H1 (cell line): ENCODE measurements around the gene LRTM2. TPM values are rescaled to one million over a fixed set of nuclear protein-coding genes. Genes with fewer than 3 reads are reported as not detected.
A peak's percentile ranks its signal among the peaks of the same experiment; 100 is the strongest.

ENCODE experiments used
- CTCF ChIA-PET: fragments of 300-600 bp; sonication (Branson Sonifier 250); formaldehyde crosslinking; loops from one replicate; lab custom pipeline; 2021; ENCODE audit not compliant: partially characterized antibody; lab: Charles Lee
- POLR2A ChIA-PET: fragments of 300-600 bp; sonication (Branson Sonifier 250); formaldehyde crosslinking; loops from one replicate; lab custom pipeline; 2021; ENCODE audit warnings: inconsistent platforms; ENCODE audit not compliant: partially characterized antibody; lab: Charles Lee
- DNase-seq, 2 experiments: peaks; one replicate each; pipeline versions ENCODE4 v3.0.0 to v3.0.0-alpha.2; 2010 to 2022; ENCODE audit warnings: low spot score in 2 of 2, low read depth in 1 of 2, mixed read lengths in 1 of 2
- FAIRE-seq: peaks from 2 replicates; lab custom pipeline; 2011; peaks lifted over from hg19 to GRCh38; lab: Jason Lieb, UNC
- H2AFZ ChIP-seq: 2 replicates; pipeline ENCODE4 v1.8.1; 2012; ENCODE audit warnings: low read length, inconsistent platforms
- H2AK5ac ChIP-seq: 2 replicates; pipeline ENCODE4 v1.6.1; 2013; ENCODE audit warnings: low read depth, low read length
- H2BK120ac ChIP-seq: replicated peaks from 2 replicates; pipeline ENCODE3; 2013; ENCODE audit warnings: low read depth, low read length, inconsistent platforms
- H2BK12ac ChIP-seq: 2 replicates; pipeline ENCODE4 v1.6.1; 2013; ENCODE audit warnings: low read depth, low read length
- H2BK15ac ChIP-seq: 2 replicates; pipeline ENCODE4 v1.6.1; 2013; ENCODE audit warnings: low read length
- H2BK20ac ChIP-seq: 2 replicates; pipeline ENCODE4 v1.6.1; 2013; ENCODE audit warnings: low read length
- H2BK5ac ChIP-seq: 2 replicates; pipeline ENCODE4 v1.6.1; 2013; ENCODE audit warnings: low read depth, low read length
- H3K14ac ChIP-seq: 2 replicates; pipeline ENCODE4 v1.6.1; 2013; ENCODE audit warnings: inconsistent platforms; ENCODE audit not compliant: insufficient read length
- H3K18ac ChIP-seq: 2 replicates; pipeline ENCODE4 v1.6.1; 2013; ENCODE audit warnings: low read length; ENCODE audit errors: extremely low read depth
- H3K23ac ChIP-seq: 2 replicates; pipeline ENCODE4 v1.6.1; 2013; ENCODE audit warnings: inconsistent platforms; ENCODE audit not compliant: insufficient read length
- H3K23me2 ChIP-seq: 2 replicates; pipeline ENCODE4 v1.6.1; 2013; ENCODE audit warnings: low read depth, low read length
- H3K27ac ChIP-seq: 2 replicates; pipeline ENCODE4 v1.6.1; 2011; ENCODE audit warnings: low read depth, low read length, inconsistent platforms
- H3K27me3 ChIP-seq, 4 experiments: replicated peaks in 1 of 4; 1 replicate in 1 of 4; 2 replicates in 3 of 4; pipeline versions ENCODE4 v1.6.1 to v1.8.1; 2011 to 2013; ENCODE audit warnings: low read length in 3 of 4, mild to moderate bottlenecking in 3 of 4, inconsistent platforms in 2 of 4, mixed read lengths in 2 of 4, moderate library complexity in 1 of 4; ENCODE audit not compliant: control insufficient read depth in 3 of 4, insufficient read depth in 3 of 4; ENCODE audit errors: extremely low read depth in 1 of 4
- H3K36me3 ChIP-seq, 4 experiments: 2 replicates each; pipeline versions ENCODE4 v1.6.1 to v1.8.1; 2011 to 2013; ENCODE audit warnings: mild to moderate bottlenecking in 4 of 4, low read length in 3 of 4, moderate library complexity in 2 of 4, control low read depth in 1 of 4, inconsistent platforms in 1 of 4; ENCODE audit not compliant: insufficient read depth in 4 of 4, control insufficient read depth in 2 of 4
- H3K4ac ChIP-seq: replicated peaks from 2 replicates; pipeline ENCODE3; 2013; ENCODE audit warnings: low read length, low read depth, mixed read lengths, inconsistent platforms; ENCODE audit not compliant: insufficient read length
- H3K4me1 ChIP-seq, 4 experiments: replicated peaks in 1 of 4; 1 replicate in 1 of 4; 2 replicates in 3 of 4; pipeline versions ENCODE4 v1.6.1 to v1.8.1; 2011 to 2013; ENCODE audit warnings: low read length in 3 of 4, inconsistent platforms in 2 of 4, mixed read lengths in 1 of 4; ENCODE audit not compliant: insufficient read depth in 4 of 4, control insufficient read depth in 3 of 4
- H3K4me2 ChIP-seq, 2 experiments: 2 replicates each; pipeline versions ENCODE4 v1.6.1 to v1.8.1; 2011 to 2013; ENCODE audit warnings: low read depth in 2 of 2, low read length in 2 of 2, control low read depth in 1 of 2, inconsistent platforms in 1 of 2, mild to moderate bottlenecking in 1 of 2; ENCODE audit not compliant: insufficient read depth in 1 of 2
- H3K4me3 ChIP-seq, 4 experiments: fragments of 200-600, 300-600 bp in 1 of 4; sonication (generic), shearing (Covaris generic), sonication (Bioruptor Twin) in 1 of 4; 2 replicates each; pipeline versions ENCODE4 v1.5.1 to v1.8.1; 2011 to 2016; ENCODE audit warnings: low read length in 4 of 4, low read depth in 3 of 4, control low read depth in 2 of 4, inconsistent platforms in 2 of 4, mild to moderate bottlenecking in 2 of 4, mixed read lengths in 1 of 4, moderate library complexity in 1 of 4; ENCODE audit not compliant: insufficient read depth in 2 of 4; ENCODE audit errors: extremely low read depth in 1 of 4
- H3K56ac ChIP-seq: replicated peaks from 2 replicates; pipeline ENCODE3; 2013; ENCODE audit warnings: low read depth, mild to moderate bottlenecking, mixed read lengths, low read length, inconsistent platforms; ENCODE audit not compliant: insufficient read length
- H3K79me1 ChIP-seq: 2 replicates; pipeline ENCODE4 v1.6.1; 2013; ENCODE audit warnings: low read depth, low read length, control low read depth
- H3K79me2 ChIP-seq, 2 experiments: 2 replicates each; pipeline versions ENCODE4 v1.6.1 to v1.8.1; 2012 to 2013; ENCODE audit warnings: low read length in 2 of 2, mild to moderate bottlenecking in 2 of 2, inconsistent platforms in 1 of 2; ENCODE audit not compliant: insufficient read depth in 2 of 2, control insufficient read depth in 1 of 2
- H3K9ac ChIP-seq, 4 experiments: replicated peaks in 1 of 4; 1 replicate in 1 of 4; 2 replicates in 3 of 4; pipeline versions ENCODE4 v1.6.1 to v1.8.1; 2011 to 2013; ENCODE audit warnings: low read depth in 3 of 4, low read length in 3 of 4, control low read depth in 2 of 4, mild to moderate bottlenecking in 2 of 4, moderate library complexity in 2 of 4, inconsistent platforms in 1 of 4; ENCODE audit errors: extremely low read depth in 1 of 4
- H3K9me3 ChIP-seq, 2 experiments: 2 replicates each; pipeline versions ENCODE4 v1.6.1 to v1.8.1; 2012 to 2013; ENCODE audit warnings: mild to moderate bottlenecking in 2 of 2, moderate library complexity in 2 of 2, control low read depth in 1 of 2, inconsistent platforms in 1 of 2, low read depth in 1 of 2, low read length in 1 of 2, mixed read lengths in 1 of 2; ENCODE audit not compliant: insufficient read depth in 2 of 2
- H4K20me1 ChIP-seq, 2 experiments: replicated peaks in 1 of 2; 2 replicates each; pipeline versions ENCODE3 to v1.8.1; 2011 to 2013; ENCODE audit warnings: inconsistent platforms in 2 of 2, low read length in 2 of 2, mild to moderate bottlenecking in 1 of 2; ENCODE audit not compliant: insufficient read depth in 2 of 2, control insufficient read depth in 1 of 2
- H4K5ac ChIP-seq: 2 replicates; pipeline ENCODE4 v1.6.1; 2013; ENCODE audit warnings: low read length, low read depth, mixed read lengths, inconsistent platforms; ENCODE audit not compliant: insufficient read length
- H4K8ac ChIP-seq: 2 replicates; pipeline ENCODE4 v1.8.0; 2013; ENCODE audit warnings: mild to moderate bottlenecking, moderate library complexity, low read length, inconsistent platforms; ENCODE audit not compliant: insufficient read depth; ENCODE audit errors: extremely low read depth
- H4K91ac ChIP-seq: replicated peaks from 2 replicates; pipeline ENCODE3; 2013; ENCODE audit warnings: low read length, mixed read lengths, inconsistent platforms; ENCODE audit not compliant: insufficient read length
- CHD1 ChIP-seq: IDR thresholded peaks from 2 replicates; pipeline ENCODE4 v1.6.1; 2012; ENCODE audit warnings: low read depth, low read length, improper control_type of control experiment
- CTBP2 ChIP-seq: IDR thresholded peaks from 2 replicates; pipeline ENCODE4 v1.7.0; 2011; ENCODE audit warnings: borderline replicate concordance, mild to moderate bottlenecking, moderate library complexity, mixed read lengths, low read length; ENCODE audit not compliant: insufficient read depth, insufficient read length
- CTCF ChIP-seq, 3 experiments: IDR thresholded peaks; 1 replicate in 2 of 3; 2 replicates in 1 of 3; pipeline versions ENCODE4 v1.5.1 to v1.6.1; 2011; ENCODE audit warnings: low read length in 3 of 3, mild to moderate bottlenecking in 3 of 3, inconsistent platforms in 2 of 3, low read depth in 1 of 3, moderate library complexity in 1 of 3; ENCODE audit not compliant: insufficient read depth in 1 of 3; ENCODE audit errors: control extremely low read depth in 1 of 3
- JUND ChIP-seq: IDR thresholded peaks from 2 replicates; pipeline ENCODE4 v1.6.1; 2011; ENCODE audit warnings: mild to moderate bottlenecking, improper control_type of control experiment, low read length
- KDM5A ChIP-seq: fragments of 200-600 bp; IDR thresholded peaks from 2 replicates; pipeline ENCODE4 v1.7.1; 2012; ENCODE audit warnings: mild to moderate bottlenecking, low read length, inconsistent platforms, mixed read lengths
- MAX ChIP-seq: IDR thresholded peaks from 2 replicates; pipeline ENCODE4 v1.6.1; 2012; ENCODE audit warnings: inconsistent platforms
- POLR2A ChIP-seq, 2 experiments: IDR thresholded peaks; 1 replicate in 1 of 2; 2 replicates in 1 of 2; pipeline ENCODE4 v1.6.1; 2011; ENCODE audit warnings: low read depth in 2 of 2, low read length in 2 of 2, mild to moderate bottlenecking in 2 of 2; ENCODE audit errors: control extremely low read depth in 1 of 2
- POU5F1 ChIP-seq: IDR thresholded peaks from 2 replicates; pipeline ENCODE4 v1.6.1; 2011; ENCODE audit warnings: low read depth, mild to moderate bottlenecking, low read length, moderate library complexity
- RAD21 ChIP-seq, 2 experiments: IDR thresholded peaks in 1 of 2; conservative IDR thresholded peaks in 1 of 2; 2 replicates each; pipeline ENCODE4 v1.6.1; 2011; ENCODE audit warnings: low read depth in 2 of 2, low read length in 2 of 2, improper control_type of control experiment in 1 of 2, inconsistent platforms in 1 of 2, mild to moderate bottlenecking in 1 of 2, moderate library complexity in 1 of 2
- RBBP5 ChIP-seq: IDR thresholded peaks from 2 replicates; pipeline ENCODE4 v1.7.1; 2012; ENCODE audit warnings: low read depth, mild to moderate bottlenecking, inconsistent platforms, low read length, moderate library complexity, borderline replicate concordance
- SIX5 ChIP-seq: IDR thresholded peaks from 2 replicates; pipeline ENCODE4 v1.6.1; 2011; ENCODE audit warnings: mild to moderate bottlenecking, low read depth, low read length
- SRF ChIP-seq: IDR thresholded peaks from 2 replicates; pipeline ENCODE4 v1.6.1; 2011; ENCODE audit warnings: mild to moderate bottlenecking, low read depth, low read length, moderate library complexity
- WGBS, 2 experiments: shearing (Covaris generic) in 1 of 2; methylation state at CpG; one replicate each; pipeline versions ENCODE4 v1.1.6 to v1.1.7; 2013 to 2015; ENCODE audit warnings: low lambda C conversion rate in 2 of 2, mixed read lengths in 2 of 2, inconsistent platforms in 1 of 2, low coverage in 1 of 2, missing lambda C conversion rate in 1 of 2; ENCODE audit not compliant: insufficient replicate concordance in 2 of 2, insufficient coverage in 1 of 2, insufficient read length in 1 of 2; ENCODE audit errors: extremely low coverage in 1 of 2, missing lambda C conversion rate in 1 of 2; 5-methylcytosine and 5-hydroxymethylcytosine counted together
- polyA plus RNA-seq, 7 experiments: library from polyadenylated mRNA; depleted of rRNA in 3 of 7; stranded (reverse) in 5 of 7; unstranded in 2 of 7; fragments of >200 nt in 5 of 7; fragments of 200-250 nt in 2 of 7; gene quantifications; 1 replicate in 5 of 7; 2 replicates in 1 of 7; 4 replicates in 1 of 7; pipeline versions ENCODE4 v1.2.1 to v1.2.3, GENCODE V29; 2011 to 2013; ENCODE audit warnings: missing spikeins in 2 of 7, mixed read lengths in 2 of 7
- total RNA-seq: library from RNA; stranded (reverse); fragmentation: NEBNext Ultra II Directional; extraction: Animal tissue kit (Norgen Biotek cat#: 25700); gene quantifications from 2 replicates; pipeline ENCODE4 v1.2.1, GENCODE V29; 2021

The LRTM2 gene
- total and polyA plus RNA-seq, 2 of the 8 experiments (the other 6 are each of a cell fraction or from before 2014, with no cell fraction given), result 0.06 TPM; not detected in 1

GRCh38 chr12:1843641-1844005 lies 23.3 kb downstream of the LRTM2 start:
- Histone ChIP-seq H3K23me2 (no peaks in the 10 kb centered on the region), H4K5ac (no peak overlapping the region), H3K27me3 (no peaks in the 10 kb centered on the region), H3K14ac (no peak overlapping the region), H2BK120ac (no peak overlapping the region), H3K9ac (no peak overlapping the region), H4K8ac (no peak overlapping the region), H4K91ac (no peak overlapping the region), H2AK5ac (no peak overlapping the region), H3K9me3 (no peaks in the 10 kb centered on the region), H3K4ac (no peak overlapping the region), H3K18ac (peak overlapping the region; percentile 7; the same call in 1 of the 2 replicates), H2AFZ (no peak overlapping the region), H3K79me2 (no peaks in the 10 kb centered on the region), H3K36me3 (no peaks in the 10 kb centered on the region), H2BK15ac (no peak overlapping the region), H3K23ac (no peak overlapping the region), H3K27ac (no peak overlapping the region), H3K56ac (no peak overlapping the region), H2BK5ac (no peak overlapping the region), H2BK20ac (no peak overlapping the region), H3K4me1 (peaks cover 0 to 15% (median 6%) of the 10 kb centered on the region in 4 experiments; a peak in 5 of 7 replicates), H2BK12ac (no peak overlapping the region), H3K4me2 (no peak overlapping the region; a peak in 1 of 4 replicates), H3K4me3 (no peak overlapping the region), H3K79me1 (no peaks in the 10 kb centered on the region), H4K20me1 (no peaks in the 10 kb centered on the region)
- DNase-seq, result no peak
- no peak for FAIRE-seq
- WGBS, 2 experiments, result 85% methylated on average over 3 of the region's 3 CpGs; no CpG with 5 or more reads in 1 of the 2 experiments
- CTCF ChIA-PET, result interaction anchor here (1.0 to 2.9 kb wide), 3 partner anchors 44 to 187 kb away, joined by 4 to 11 read pairs (median 4); no protein-coding TSS in a partner anchor
- POLR2A ChIA-PET, result no interaction called here
- no peak for TF ChIP-seq SIX5
- no peak for TF ChIP-seq KDM5A
- TF ChIP-seq CTCF (IDR thresholded peaks at IDR 0.05; ENCODE audit: control extremely low read depth in 1 of 3, insufficient read depth in 1 of 3, low read depth in 1 of 3, low read length in 3 of 3), result no peak
- no peak for TF ChIP-seq RBBP5
- TF ChIP-seq MAX, result no peak
- TF ChIP-seq JUND, result no peak
- TF ChIP-seq POLR2A (IDR thresholded peaks at IDR 0.05; ENCODE audit: control extremely low read depth in 1 of 2, low read depth in 2 of 2, low read length in 2 of 2), result no peak
- TF ChIP-seq SRF, result no peak
- no peak for TF ChIP-seq POU5F1
- TF ChIP-seq CTBP2, result no peak
- no peak for TF ChIP-seq RAD21 (IDR thresholded peaks at IDR 0.05 in 1 of 2, conservative IDR thresholded peaks at IDR 0.05 in 1 of 2; ENCODE audit: low read depth in 2 of 2, low read length in 2 of 2)
- no peak for TF ChIP-seq CHD1
